T-helper 1 cell treated with Interleukin-12 subunit alpha and Interleukin-12 subunit beta and Interleukin-4 antibody, amounts not matched to agents 30 ng/mL and 1 ng/mL, for 36 hours (primary cell): ENCODE results near the gene RPTOR. TPM values are rescaled to one million over a fixed set of nuclear protein-coding genes. Genes with fewer than 3 reads are reported as not detected.

ENCODE experiments used
- intact Hi-C: fragments of 100-400 bp; cut with micrococcal nuclease; formaldehyde crosslinking; loops from one replicate; pipeline ENCODE4 v1.15.1; 2024
- total RNA-seq: library from RNA; stranded (reverse); gene quantifications from 2 replicates; pipeline ENCODE4 v1.2.3, GENCODE V29; 2022

The RPTOR gene
- total RNA-seq, 1 donor from 2014 or later = 75.6 TPM

- intact Hi-C loops = no loop called here
These were observed 414.8 kb downstream of the RPTOR start for GRCh38 chr17:80959330-80960036.

- intact Hi-C loops = no loop called here
These were observed 415.6 kb downstream of the RPTOR start for GRCh38 chr17:80960037-80960796.

- intact Hi-C loops = no loop called here
These were observed 416.3 kb downstream of the RPTOR start for GRCh38 chr17:80960797-80961452.

- intact Hi-C loops = no loop called here
These were observed 417.1 kb downstream of the RPTOR start for GRCh38 chr17:80961541-80962330.

- intact Hi-C loops = no loop called here
These were observed 418.0 kb downstream of the RPTOR start for GRCh38 chr17:80962356-80963329.

GRCh38 chr17:80963812-80964543, 419.3 kb downstream of the RPTOR start:
- intact Hi-C loops = no loop called here

- intact Hi-C loops = no loop called here
These were observed 419.9 kb downstream of the RPTOR start for GRCh38 chr17:80964544-80964856.

- intact Hi-C loops = no loop called here
These were observed 420.4 kb downstream of the RPTOR start for GRCh38 chr17:80964859-80965580.

- intact Hi-C loops = no loop called here
These were observed 421.0 kb downstream of the RPTOR start for GRCh38 chr17:80965606-80966005.

- intact Hi-C loops = no loop called here
These were observed 422.8 kb downstream of the RPTOR start for GRCh38 chr17:80967404-80967872.

- intact Hi-C loops = no loop called here
These were observed 424.0 kb downstream of the RPTOR start for GRCh38 chr17:80968602-80969029.

GRCh38 chr17:80969030-80969673, 424.5 kb downstream of the RPTOR start:
- intact Hi-C loops = no loop called here

GRCh38 chr17:80969674-80970043, 425.0 kb downstream of the RPTOR start:
- intact Hi-C loops = loop anchor here (1.0 kb wide), 1 partner anchor 542 kb away; no protein-coding TSS in a partner anchor

- intact Hi-C loops = loop anchor here (1.0 kb wide), 1 partner anchor 543 kb away; no protein-coding TSS in a partner anchor
These were observed 425.6 kb downstream of the RPTOR start for GRCh38 chr17:80970044-80970761.

GRCh38 chr17:80970762-80971703, 426.4 kb downstream of the RPTOR start:
- intact Hi-C loops = loop anchor here (1.0 kb wide), 1 partner anchor 544 kb away; no protein-coding TSS in a partner anchor

- intact Hi-C loops = no loop called here
These were observed 427.2 kb downstream of the RPTOR start for GRCh38 chr17:80971704-80972304.
